Tibial nerve (tissue), 3 donors: ENCODE measurements around the gene SPINT3.

Experiments
- CTCF ChIP-seq, 5 experiments: fragments of 200-600 bp in 3 of 5; fragments of 450-650 bp in 2 of 5; sonication (generic) in 3 of 5; IDR thresholded peaks; one replicate each; pipeline ENCODE4 v1.5.1; 2016 to 2019; ENCODE audit warnings: antibody characterized with exemption in 5 of 5, mild to moderate bottlenecking in 3 of 5, moderate library complexity in 2 of 5
- POLR2A ChIP-seq, 2 donors: fragments of 450-650 bp; IDR thresholded peaks; one replicate each; pipeline ENCODE4 v1.6.1; 2017; ENCODE audit warnings: antibody characterized with exemption in 2 of 2, mild to moderate bottlenecking in 2 of 2, moderate library complexity in 2 of 2

GRCh38 chr20:45462711-45463509 lies 52.5 kb downstream of the SPINT3 start:
- no peak for TF ChIP-seq CTCF (IDR thresholded peaks at IDR 0.05)
- TF ChIP-seq POLR2A (IDR thresholded peaks at IDR 0.05): no peak
